ENCODE measurements around the gene L1CAM. TPM values are rescaled to one million over a fixed set of nuclear protein-coding genes. Genes with fewer than 3 reads are reported as not detected.
A peak's percentile ranks its signal among the peaks of the same experiment; 100 is the strongest.

L1CAM gene
- total RNA-seq, 1 donor from 2014 or later: 11.0 TPM

DNA sequence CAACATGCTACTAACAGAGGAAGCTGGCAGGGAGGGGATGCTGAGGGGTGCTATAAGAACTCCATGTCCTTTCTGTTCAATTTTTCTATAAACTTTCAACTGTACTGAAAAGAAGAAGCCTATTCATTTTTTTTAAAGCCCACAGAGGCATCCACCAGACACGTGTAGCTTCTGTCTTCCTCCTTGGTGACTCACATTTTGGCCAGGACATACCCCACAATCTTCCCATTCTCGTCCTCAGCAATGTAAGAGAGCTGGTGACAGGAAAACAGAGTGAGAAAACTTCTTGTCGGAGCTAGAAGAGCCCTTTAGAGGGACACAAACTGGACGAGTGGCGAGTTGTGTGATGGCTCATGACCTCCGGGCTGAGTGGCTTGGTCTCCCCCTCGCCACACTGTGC, 47.8 kb upstream of the L1CAM start:
- POLR2A ChIA-PET: interaction anchor here (1.2 to 18.4 kb wide), 4 partner anchors 8 to 139 kb away, joined by 3 to 305 read pairs (median 7); partner anchors contain the start of genes ARHGAP4, HCFC1, IDH3G and SSR4
- DNase-seq (no peak), ATAC-seq (ENCODE audit: low read depth) (no peak)
- TF ChIP-seq, protein P1, sequence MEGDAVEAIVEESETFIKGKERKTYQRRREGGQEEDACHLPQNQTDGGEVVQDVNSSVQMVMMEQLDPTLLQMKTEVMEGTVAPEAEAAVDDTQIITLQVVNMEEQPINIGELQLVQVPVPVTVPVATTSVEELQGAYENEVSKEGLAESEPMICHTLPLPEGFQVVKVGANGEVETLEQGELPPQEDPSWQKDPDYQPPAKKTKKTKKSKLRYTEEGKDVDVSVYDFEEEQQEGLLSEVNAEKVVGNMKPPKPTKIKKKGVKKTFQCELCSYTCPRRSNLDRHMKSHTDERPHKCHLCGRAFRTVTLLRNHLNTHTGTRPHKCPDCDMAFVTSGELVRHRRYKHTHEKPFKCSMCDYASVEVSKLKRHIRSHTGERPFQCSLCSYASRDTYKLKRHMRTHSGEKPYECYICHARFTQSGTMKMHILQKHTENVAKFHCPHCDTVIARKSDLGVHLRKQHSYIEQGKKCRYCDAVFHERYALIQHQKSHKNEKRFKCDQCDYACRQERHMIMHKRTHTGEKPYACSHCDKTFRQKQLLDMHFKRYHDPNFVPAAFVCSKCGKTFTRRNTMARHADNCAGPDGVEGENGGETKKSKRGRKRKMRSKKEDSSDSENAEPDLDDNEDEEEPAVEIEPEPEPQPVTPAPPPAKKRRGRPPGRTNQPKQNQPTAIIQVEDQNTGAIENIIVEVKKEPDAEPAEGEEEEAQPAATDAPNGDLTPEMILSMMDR (IDR thresholded peaks at IDR 0.05): no peak
- Mint-ChIP-seq H3K9me3 (no peaks in the 10 kb centered on the region), H3K4me1 (peaks cover 30% of the 10 kb centered on the region), H3K27ac (peak overlapping the region; percentile 46), H3K4me3 (peak overlapping the region; percentile 84), H3K27me3 (no peaks in the 10 kb centered on the region), H3K36me3 (ENCODE audit: low read depth) (peaks cover 22% of the 10 kb centered on the region)
- CTCF ChIA-PET: interaction anchor here (0.6 to 1.5 kb wide), 2 partner anchors 13 to 115 kb away, joined by 3 to 5 read pairs; no protein-coding TSS in a partner anchor
- intact Hi-C loops (cut with micrococcal nuclease): no loop called here

DNA sequence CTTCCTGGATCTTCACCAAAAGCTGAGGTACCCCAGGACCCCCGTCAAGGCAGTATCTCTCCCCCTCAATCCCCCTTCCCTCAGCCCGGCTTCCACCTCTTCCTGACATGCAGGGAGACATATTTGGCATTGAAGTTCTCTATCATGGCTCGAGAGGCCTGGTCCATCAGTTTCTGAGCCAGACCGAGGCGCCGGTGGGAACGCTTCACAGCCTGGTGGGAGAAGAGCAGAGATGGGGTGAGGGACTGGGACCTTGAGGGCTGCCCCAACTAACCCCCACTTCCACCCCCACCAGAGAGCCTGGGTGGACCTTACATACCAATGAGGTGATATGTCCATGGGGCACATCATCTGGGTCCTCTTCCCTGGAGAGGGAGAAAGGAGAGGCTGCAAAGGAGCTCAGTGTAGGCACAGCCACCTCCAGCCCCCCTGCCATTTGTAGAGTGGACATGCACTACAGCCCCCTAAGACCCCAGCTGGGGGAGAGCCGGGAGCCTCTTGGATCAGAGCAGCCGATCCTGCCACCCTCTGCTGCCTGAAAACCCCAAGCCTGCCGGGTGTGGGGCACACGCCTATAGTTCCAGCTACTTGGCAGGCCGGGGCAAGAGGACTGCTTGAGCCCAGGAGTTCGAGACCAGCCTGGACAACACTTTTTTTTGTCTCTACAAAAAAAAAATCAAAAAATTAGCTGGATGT, 46.4 kb upstream of the L1CAM start:
- H3K27ac Mint-ChIP-seq: no peak overlapping the region
- H3K4me3 Mint-ChIP-seq: no peak overlapping the region
- H3K9me3 Mint-ChIP-seq: no peaks in the 10 kb centered on the region
- DNase-seq (no peak), ATAC-seq (ENCODE audit: low read depth) (no peak)
- H3K36me3 Mint-ChIP-seq (ENCODE audit: low read depth): peaks cover 20% of the 10 kb centered on the region
- TF ChIP-seq, protein P1 (IDR thresholded peaks at IDR 0.05): no peak
- H3K4me1 Mint-ChIP-seq: peaks cover 29% of the 10 kb centered on the region
- intact Hi-C loops (cut with micrococcal nuclease): no loop called here
- ChIA-PET CTCF (no interaction called here), POLR2A (interaction anchor here (1.2 kb wide), 1 partner anchor 15 kb away, joined by 3 read pairs; no protein-coding TSS in a partner anchor)
- H3K27me3 Mint-ChIP-seq: no peaks in the 10 kb centered on the region

DNA sequence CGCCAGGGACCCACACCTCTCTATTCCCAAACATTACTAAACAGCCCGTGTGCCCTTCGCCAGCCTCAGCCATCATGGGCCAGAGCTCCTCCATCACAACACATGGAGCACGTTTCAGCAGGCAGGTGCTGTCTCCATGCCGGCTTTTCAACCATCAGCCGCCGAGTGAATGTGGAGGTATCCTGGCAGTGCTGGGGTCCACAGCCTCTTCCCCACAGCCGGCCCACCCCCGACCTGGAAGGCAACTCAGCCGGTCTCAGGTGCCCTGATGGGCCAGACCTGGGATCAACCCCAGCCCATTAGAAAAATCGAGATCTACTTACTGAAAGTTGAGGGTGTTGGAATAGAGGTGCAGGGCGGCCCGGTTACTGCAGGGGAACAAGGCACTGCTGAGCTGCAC, 45.8 kb upstream of the L1CAM start:
- DNase-seq: no peak
- ChIA-PET POLR2A (no interaction called here), CTCF (no interaction called here)
- TF ChIP-seq, protein P1 (IDR thresholded peaks at IDR 0.05): no peak
- Mint-ChIP-seq H3K4me3 (no peak overlapping the region), H3K27me3 (no peaks in the 10 kb centered on the region), H3K4me1 (peaks cover 34% of the 10 kb centered on the region), H3K36me3 (ENCODE audit: low read depth) (peaks cover 20% of the 10 kb centered on the region), H3K9me3 (no peaks in the 10 kb centered on the region), H3K27ac (no peak overlapping the region)
- ATAC-seq (ENCODE audit: low read depth): no peak
- intact Hi-C loops (cut with micrococcal nuclease): no loop called here

DNA sequence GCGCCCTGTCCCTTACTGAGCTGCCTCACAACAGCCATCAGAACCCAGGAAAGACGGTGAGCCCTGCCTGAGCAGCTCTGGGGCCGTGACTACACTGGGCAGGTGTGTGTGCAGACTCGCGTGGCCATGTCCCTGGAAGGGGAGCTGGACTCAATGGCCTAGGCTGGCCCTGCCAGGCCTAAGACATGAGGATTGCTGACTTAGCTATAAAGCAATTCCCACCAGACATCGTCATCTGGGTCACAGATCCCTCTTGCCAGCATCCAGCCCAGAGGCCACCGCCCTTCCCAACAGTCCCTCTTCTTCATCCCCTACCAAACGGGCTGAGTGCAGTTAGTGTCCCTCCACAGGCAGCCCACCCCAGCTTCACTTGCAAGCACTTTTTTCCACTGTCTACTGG, 45.2 kb upstream of the L1CAM start:
- POLR2A ChIA-PET: no interaction called here
- peaks cover 31% of the 10 kb centered on the region for H3K4me1 Mint-ChIP-seq
- DNase-seq (no peak), ATAC-seq (ENCODE audit: low read depth) (no peak)
- TF ChIP-seq, protein P1 (IDR thresholded peaks at IDR 0.05): no peak
- H3K27ac Mint-ChIP-seq: no peak overlapping the region
- no peak overlapping the region for H3K4me3 Mint-ChIP-seq
- H3K27me3 Mint-ChIP-seq: no peaks in the 10 kb centered on the region
- no peaks in the 10 kb centered on the region for H3K9me3 Mint-ChIP-seq
- intact Hi-C loops (cut with micrococcal nuclease): no loop called here
- CTCF ChIA-PET: no interaction called here
- H3K36me3 Mint-ChIP-seq (ENCODE audit: low read depth): peaks cover 20% of the 10 kb centered on the region

DNA sequence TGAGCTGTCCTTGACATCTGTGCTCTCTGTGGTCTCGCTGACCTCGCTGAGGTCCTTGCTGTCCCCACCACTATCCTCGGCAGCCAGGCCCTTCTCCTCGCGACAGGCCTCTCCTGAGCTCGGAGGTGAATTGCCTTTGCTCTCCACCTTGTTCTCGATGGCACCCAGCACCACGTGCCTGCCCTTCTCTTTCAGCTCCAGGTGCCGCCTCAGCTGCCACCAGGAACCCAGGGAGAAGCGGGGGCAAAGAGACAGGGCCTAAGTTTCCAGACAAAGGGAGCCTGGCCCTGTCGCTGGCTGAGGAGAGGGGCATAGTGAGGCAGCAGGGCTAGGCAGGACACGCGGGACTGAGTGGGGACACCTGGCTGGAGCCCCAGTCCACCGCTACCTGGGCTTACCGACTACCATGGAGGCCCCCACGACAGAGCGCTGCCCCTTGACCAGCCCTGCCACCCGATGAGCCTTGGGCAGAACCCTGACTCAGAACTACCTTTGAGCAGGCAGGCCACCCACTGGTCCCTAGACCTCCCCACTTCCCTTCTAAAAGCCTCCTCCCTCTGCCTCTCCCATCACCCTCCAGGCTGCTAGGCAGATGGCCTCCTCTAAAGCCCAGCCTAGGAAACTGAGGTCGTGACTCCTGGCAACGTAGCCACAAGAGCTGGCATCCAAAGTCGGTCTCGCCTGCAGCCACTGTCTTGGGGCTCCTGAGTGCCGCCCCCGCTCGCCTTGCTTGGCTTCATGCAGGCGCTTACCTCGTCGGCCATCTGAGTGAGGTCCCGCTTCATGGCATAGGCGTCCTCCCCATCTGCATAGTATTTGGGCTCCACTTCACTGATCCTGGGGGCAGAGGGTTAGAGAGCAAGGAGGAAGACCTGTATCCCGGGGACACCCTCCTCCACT, 44.3 kb upstream of the L1CAM start:
- Mint-ChIP-seq H3K27ac (peak overlapping the region; percentile 93), H3K4me1 (peaks cover 32% of the 10 kb centered on the region), H3K4me3 (no peak overlapping the region), H3K27me3 (no peaks in the 10 kb centered on the region), H3K9me3 (no peaks in the 10 kb centered on the region), H3K36me3 (ENCODE audit: low read depth) (peaks cover 22% of the 10 kb centered on the region)
- ChIA-PET POLR2A (interaction anchor here (10.3 kb wide), 1 partner anchor 13 kb away, joined by 305 read pairs; the partner anchor contains the start of genes NAA10 and RENBP), CTCF (no interaction called here)
- ATAC-seq (ENCODE audit: low read depth) (no peak), DNase-seq (no peak)
- TF ChIP-seq, protein P1 (IDR thresholded peaks at IDR 0.05): no peak
- intact Hi-C loops (cut with micrococcal nuclease): no loop called here
